Endodermal cell (in vitro differentiated cells): Measurements from ENCODE around the gene KLHL41. TPM values are rescaled to one million over a fixed set of nuclear protein-coding genes. Genes with fewer than 3 reads are reported as not detected.
"Not testable (repeated sequence)": the region's sequence is repeated elsewhere in the genome, so short reads cannot be mapped to it uniquely, and the experiment has no call there.

Source experiments
- DNase-seq: peaks from one replicate; pipeline ENCODE4 v3.0.0-alpha.2; 2017
- H3K27ac ChIP-seq: 2 replicates; pipeline ENCODE4 v1.5.1; 2013; ENCODE audit warnings: mild to moderate bottlenecking, low read depth, low read length, moderate library complexity
- H3K27me3 ChIP-seq: 2 replicates; pipeline ENCODE4 v1.6.1; 2013; ENCODE audit warnings: mild to moderate bottlenecking, low read length, moderate library complexity; ENCODE audit not compliant: insufficient read depth, control insufficient read depth, poor library complexity, severe bottlenecking
- H3K36me3 ChIP-seq: 2 replicates; pipeline ENCODE4 v1.7.0; 2013; ENCODE audit warnings: mild to moderate bottlenecking, low read length, moderate library complexity; ENCODE audit not compliant: control insufficient read depth, insufficient read depth
- H3K4me1 ChIP-seq: one replicate; pipeline ENCODE4 v1.7.0; 2013; ENCODE audit warnings: low read length; ENCODE audit not compliant: control insufficient read depth, insufficient read depth
- H3K4me3 ChIP-seq: 2 replicates; pipeline ENCODE4 v1.5.1; 2013; ENCODE audit warnings: mild to moderate bottlenecking, low read length, moderate library complexity
- H3K9ac ChIP-seq: 2 replicates; pipeline ENCODE4 v1.6.1; 2013; ENCODE audit warnings: mild to moderate bottlenecking, low read length, moderate library complexity; ENCODE audit not compliant: poor library complexity, severe bottlenecking; ENCODE audit errors: extremely low read depth
- H3K9me3 ChIP-seq: 2 replicates; pipeline ENCODE4 v1.6.1; 2013; ENCODE audit warnings: mild to moderate bottlenecking, low read length, moderate library complexity; ENCODE audit not compliant: control insufficient read depth
- H3K27ac Mint-ChIP-seq: 2 replicates; pipeline ENCODE4 v1.8.0; 2020; ENCODE audit warnings: mixed read lengths
- H3K27me3 Mint-ChIP-seq: 2 replicates; pipeline ENCODE4 v1.8.0; 2021; ENCODE audit warnings: mild to moderate bottlenecking, mixed read lengths; ENCODE audit not compliant: insufficient read depth
- H3K36me3 Mint-ChIP-seq: 2 replicates; pipeline ENCODE4 v1.8.0; 2020; ENCODE audit warnings: low read depth, mixed read lengths
- H3K4me1 Mint-ChIP-seq: 2 replicates; pipeline ENCODE4 v1.8.0; 2020; ENCODE audit warnings: mixed read lengths
- H3K4me3 Mint-ChIP-seq: 2 replicates; pipeline ENCODE4 v1.8.0; 2020; ENCODE audit warnings: mild to moderate bottlenecking, moderate library complexity, mixed read lengths
- H3K9me3 Mint-ChIP-seq: 2 replicates; pipeline ENCODE4 v1.8.0; 2020; ENCODE audit warnings: mild to moderate bottlenecking, mixed read lengths
- CTCF ChIP-seq: fragments of 200-600 bp; sonication (generic); conservative IDR thresholded peaks from 2 replicates; pipeline ENCODE4 v1.5.0; 2021; ENCODE audit warnings: antibody characterized with exemption, mild to moderate bottlenecking
- WGBS, 2 experiments: methylation state at CpG; one replicate each; pipeline versions ENCODE4 v1.1.5 to v1.1.7; 2013; ENCODE audit warnings: missing lambda C conversion rate in 2 of 2, mixed read lengths in 1 of 2; ENCODE audit not compliant: insufficient coverage in 1 of 2, insufficient read length in 1 of 2; 5-methylcytosine and 5-hydroxymethylcytosine counted together
- total RNA-seq, 2 donors: library from RNA; stranded (reverse); fragmentation: NEBNext Ultra II Directional in 1 of 2; extraction: Animal tissue kit (Norgen Biotek cat#: 25700) in 1 of 2; gene quantifications; 2 replicates in 1 of 2; 3 replicates in 1 of 2; pipeline ENCODE4 v1.2.1, GENCODE V29; 2021

The KLHL41 gene
- total RNA-seq, 2 donors from 2014 or later, result not detected

- Mint-ChIP-seq H3K36me3 (peaks cover 40% of the 10 kb centered on the region), H3K27ac (no peak overlapping the region), H3K9me3 (no peaks in the 10 kb centered on the region), H3K27me3 (no peaks in the 10 kb centered on the region), H3K4me1 (no peaks in the 10 kb centered on the region), H3K4me3 (no peak overlapping the region)
- no peak for DNase-seq
- no peak overlapping the region for H3K9ac ChIP-seq
- H3K4me3 ChIP-seq, result no peak overlapping the region
- no peaks in the 10 kb centered on the region for H3K9me3 ChIP-seq
- no peaks in the 10 kb centered on the region for H3K4me1 ChIP-seq
- H3K27me3 ChIP-seq, result no peaks in the 10 kb centered on the region
- WGBS, 2 experiments, result 94 to 100% methylated on average over 2 to 3 of the region's 3 CpGs
- no peak overlapping the region for H3K27ac ChIP-seq
- TF ChIP-seq CTCF, result no peak
- peaks cover 20% of the 10 kb centered on the region for H3K36me3 ChIP-seq
These were observed 32.9 kb downstream of the KLHL41 start for GRCh38 chr2:169542433-169542832.

GRCh38 chr2:169546756-169547155 lies 37.3 kb downstream of the KLHL41 start:
- Histone ChIP-seq H3K9ac (no peak overlapping the region), H3K4me3 (no peak overlapping the region), H3K9me3 (no peaks in the 10 kb centered on the region), H3K4me1 (no peaks in the 10 kb centered on the region), H3K36me3 (peaks cover 36% of the 10 kb centered on the region), H3K27ac (no peak overlapping the region), H3K27me3 (no peaks in the 10 kb centered on the region)
- 80 to 92% methylated on average over 1 to 2 of the region's 2 CpGs for WGBS, 2 experiments
- no peak for TF ChIP-seq CTCF
- Mint-ChIP-seq H3K4me1 (no peaks in the 10 kb centered on the region), H3K36me3 (peaks cover 49% of the 10 kb centered on the region), H3K9me3 (no peaks in the 10 kb centered on the region), H3K4me3 (no peak overlapping the region), H3K27ac (no peak overlapping the region), H3K27me3 (no peaks in the 10 kb centered on the region)
- no peak for DNase-seq

GRCh38 chr2:169561364-169561763 lies 51.9 kb downstream of the KLHL41 start:
- 100% methylated on average over 1 of the region's 1 CpG for WGBS, 2 experiments
- Histone ChIP-seq H3K9ac (no peak overlapping the region), H3K27me3 (no peaks in the 10 kb centered on the region), H3K4me3 (no peak overlapping the region), H3K9me3 (no peaks in the 10 kb centered on the region), H3K4me1 (peaks cover 5% of the 10 kb centered on the region), H3K36me3 (peaks cover 32% of the 10 kb centered on the region), H3K27ac (no peak overlapping the region)
- H3K4me1 Mint-ChIP-seq, result peaks cover 4% of the 10 kb centered on the region
- no peak overlapping the region for H3K4me3 Mint-ChIP-seq
- H3K27ac Mint-ChIP-seq, result no peak overlapping the region
- no peak for DNase-seq
- H3K9me3 Mint-ChIP-seq, result no peaks in the 10 kb centered on the region
- no peak for TF ChIP-seq CTCF
- H3K36me3 Mint-ChIP-seq, result peaks cover 42% of the 10 kb centered on the region
- H3K27me3 Mint-ChIP-seq, result no peaks in the 10 kb centered on the region

- not testable (repeated sequence) for H3K9me3 Mint-ChIP-seq, H3K27me3 Mint-ChIP-seq, H3K27me3 ChIP-seq, H3K27ac Mint-ChIP-seq, H3K4me3 ChIP-seq, DNase-seq, H3K27ac ChIP-seq, H3K9me3 ChIP-seq, H3K4me3 Mint-ChIP-seq, H3K9ac ChIP-seq, H3K4me1 Mint-ChIP-seq, H3K4me1 ChIP-seq
- H3K36me3 ChIP-seq, result peaks cover 32% of the 10 kb centered on the region
- H3K36me3 Mint-ChIP-seq, result peaks cover 36% of the 10 kb centered on the region
- 80 to 81% methylated on average over 1 to 5 of the region's 5 CpGs for WGBS, 2 experiments
These were observed 52.6 kb downstream of the KLHL41 start for GRCh38 chr2:169562084-169562483.
